Measurements from ENCODE around the gene NDFIP1.

The NDFIP1 gene

DNA sequence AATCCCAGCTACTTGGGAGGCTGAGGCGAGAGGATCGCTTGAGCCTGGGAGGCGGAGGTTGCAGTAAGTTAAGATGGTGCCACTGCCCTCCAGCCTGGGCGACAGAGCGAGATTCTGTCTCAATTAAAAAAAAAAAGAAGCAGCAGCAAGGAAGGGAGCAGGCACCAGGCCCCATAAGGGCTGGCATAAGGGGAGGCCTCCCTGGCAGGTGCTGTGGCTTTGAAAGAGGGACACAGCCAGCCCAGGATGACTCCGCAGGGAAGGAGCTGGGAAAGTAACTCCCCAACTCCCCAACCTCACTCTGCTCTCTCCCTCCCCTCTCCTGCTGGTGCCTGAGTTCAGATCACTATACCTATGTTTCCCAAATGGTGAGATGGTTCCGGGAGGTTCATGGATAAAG lies 70.1 kb downstream of the NDFIP1 start:
- H3K36me3 ChIP-seq (ENCODE audit: control insufficient read depth in 2 of 2, insufficient read depth in 1 of 2, low read length in 2 of 2), result no peaks in the 10 kb centered on the region
- ChIA-PET POLR2A (no interaction called here), CTCF (interaction anchor here (0.6 to 1.6 kb wide), 3 partner anchors 12 to 178 kb away, joined by 3 to 6 read pairs (median 3); no protein-coding TSS in a partner anchor)

DNA sequence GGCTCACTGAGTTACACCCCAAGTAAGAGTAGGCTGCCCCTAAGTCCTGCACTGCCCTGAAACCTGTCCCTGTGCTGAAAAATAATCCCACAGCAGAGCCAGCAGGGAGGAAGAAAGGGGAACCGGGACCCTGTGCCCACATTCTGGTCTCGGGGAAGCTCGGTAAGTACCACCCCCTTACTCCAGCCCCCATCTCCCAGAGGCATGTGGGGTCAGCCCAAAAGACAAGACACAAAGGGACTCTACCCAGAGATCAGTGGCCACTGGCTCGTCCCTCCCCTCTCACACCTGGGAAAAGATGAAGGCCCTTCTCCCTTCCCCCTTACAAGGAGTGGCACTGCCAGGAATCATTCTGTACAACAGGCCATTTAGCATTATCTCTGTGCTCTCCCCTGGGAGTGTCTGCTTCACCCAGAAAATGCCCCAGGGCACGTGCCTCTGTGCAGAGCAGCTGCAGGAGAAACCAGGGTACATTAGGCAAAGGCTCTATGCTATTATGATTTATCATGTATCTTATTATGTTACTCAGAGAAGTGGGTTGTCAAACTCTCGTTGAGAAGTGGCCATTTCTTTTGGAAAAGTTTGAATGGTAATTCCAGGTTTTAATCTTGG lies 71.3 kb downstream of the NDFIP1 start:
- ChIA-PET CTCF (no interaction called here), POLR2A (no interaction called here)
- H3K4me3 ChIP-seq (ENCODE audit: low read depth, low read length), result no peak overlapping the region
- H3K27ac ChIP-seq (ENCODE audit: extremely low read depth, low read depth, low read length), result no peak overlapping the region
- H3K4me1 ChIP-seq (ENCODE audit: control insufficient read depth, insufficient read depth, low read length), result no peaks in the 10 kb centered on the region
- no peaks in the 10 kb centered on the region for H3K9me3 ChIP-seq (ENCODE audit: control insufficient read depth, insufficient read depth, low read depth, low read length)
- no peaks in the 10 kb centered on the region for H3K36me3 ChIP-seq (ENCODE audit: control insufficient read depth in 2 of 2, insufficient read depth in 1 of 2, low read length in 2 of 2)
- TF ChIP-seq, protein P1, sequence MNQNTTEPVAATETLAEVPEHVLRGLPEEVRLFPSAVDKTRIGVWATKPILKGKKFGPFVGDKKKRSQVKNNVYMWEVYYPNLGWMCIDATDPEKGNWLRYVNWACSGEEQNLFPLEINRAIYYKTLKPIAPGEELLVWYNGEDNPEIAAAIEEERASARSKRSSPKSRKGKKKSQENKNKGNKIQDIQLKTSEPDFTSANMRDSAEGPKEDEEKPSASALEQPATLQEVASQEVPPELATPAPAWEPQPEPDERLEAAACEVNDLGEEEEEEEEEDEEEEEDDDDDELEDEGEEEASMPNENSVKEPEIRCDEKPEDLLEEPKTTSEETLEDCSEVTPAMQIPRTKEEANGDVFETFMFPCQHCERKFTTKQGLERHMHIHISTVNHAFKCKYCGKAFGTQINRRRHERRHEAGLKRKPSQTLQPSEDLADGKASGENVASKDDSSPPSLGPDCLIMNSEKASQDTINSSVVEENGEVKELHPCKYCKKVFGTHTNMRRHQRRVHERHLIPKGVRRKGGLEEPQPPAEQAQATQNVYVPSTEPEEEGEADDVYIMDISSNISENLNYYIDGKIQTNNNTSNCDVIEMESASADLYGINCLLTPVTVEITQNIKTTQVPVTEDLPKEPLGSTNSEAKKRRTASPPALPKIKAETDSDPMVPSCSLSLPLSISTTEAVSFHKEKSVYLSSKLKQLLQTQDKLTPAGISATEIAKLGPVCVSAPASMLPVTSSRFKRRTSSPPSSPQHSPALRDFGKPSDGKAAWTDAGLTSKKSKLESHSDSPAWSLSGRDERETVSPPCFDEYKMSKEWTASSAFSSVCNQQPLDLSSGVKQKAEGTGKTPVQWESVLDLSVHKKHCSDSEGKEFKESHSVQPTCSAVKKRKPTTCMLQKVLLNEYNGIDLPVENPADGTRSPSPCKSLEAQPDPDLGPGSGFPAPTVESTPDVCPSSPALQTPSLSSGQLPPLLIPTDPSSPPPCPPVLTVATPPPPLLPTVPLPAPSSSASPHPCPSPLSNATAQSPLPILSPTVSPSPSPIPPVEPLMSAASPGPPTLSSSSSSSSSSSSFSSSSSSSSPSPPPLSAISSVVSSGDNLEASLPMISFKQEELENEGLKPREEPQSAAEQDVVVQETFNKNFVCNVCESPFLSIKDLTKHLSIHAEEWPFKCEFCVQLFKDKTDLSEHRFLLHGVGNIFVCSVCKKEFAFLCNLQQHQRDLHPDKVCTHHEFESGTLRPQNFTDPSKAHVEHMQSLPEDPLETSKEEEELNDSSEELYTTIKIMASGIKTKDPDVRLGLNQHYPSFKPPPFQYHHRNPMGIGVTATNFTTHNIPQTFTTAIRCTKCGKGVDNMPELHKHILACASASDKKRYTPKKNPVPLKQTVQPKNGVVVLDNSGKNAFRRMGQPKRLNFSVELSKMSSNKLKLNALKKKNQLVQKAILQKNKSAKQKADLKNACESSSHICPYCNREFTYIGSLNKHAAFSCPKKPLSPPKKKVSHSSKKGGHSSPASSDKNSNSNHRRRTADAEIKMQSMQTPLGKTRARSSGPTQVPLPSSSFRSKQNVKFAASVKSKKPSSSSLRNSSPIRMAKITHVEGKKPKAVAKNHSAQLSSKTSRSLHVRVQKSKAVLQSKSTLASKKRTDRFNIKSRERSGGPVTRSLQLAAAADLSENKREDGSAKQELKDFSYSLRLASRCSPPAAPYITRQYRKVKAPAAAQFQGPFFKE (tag by site-specific recombination; IDR thresholded peaks at IDR 0.05; ENCODE audit: borderline replicate concordance), result no peak
- TF ChIP-seq YY2 (tag by site-specific recombination; IDR thresholded peaks at IDR 0.05) (no peak), KLF7 (tag by site-specific recombination; IDR thresholded peaks at IDR 0.05; ENCODE audit: borderline replicate concordance) (no peak), ZNF768 (tag by site-specific recombination; IDR thresholded peaks at IDR 0.05) (no peak), ZNF391 (tag by site-specific recombination; IDR thresholded peaks at IDR 0.05; ENCODE audit: borderline replicate concordance, low read depth) (no peak), GLIS2 (tag by site-specific recombination; IDR thresholded peaks at IDR 0.05) (no peak), ZNF600 (tag by site-specific recombination; IDR thresholded peaks at IDR 0.05) (no peak), SP7 (tag by site-specific recombination; IDR thresholded peaks at IDR 0.05) (no peak), ZNF521 (tag by site-specific recombination; IDR thresholded peaks at IDR 0.05) (no peak)
- TF ChIP-seq, protein P2, sequence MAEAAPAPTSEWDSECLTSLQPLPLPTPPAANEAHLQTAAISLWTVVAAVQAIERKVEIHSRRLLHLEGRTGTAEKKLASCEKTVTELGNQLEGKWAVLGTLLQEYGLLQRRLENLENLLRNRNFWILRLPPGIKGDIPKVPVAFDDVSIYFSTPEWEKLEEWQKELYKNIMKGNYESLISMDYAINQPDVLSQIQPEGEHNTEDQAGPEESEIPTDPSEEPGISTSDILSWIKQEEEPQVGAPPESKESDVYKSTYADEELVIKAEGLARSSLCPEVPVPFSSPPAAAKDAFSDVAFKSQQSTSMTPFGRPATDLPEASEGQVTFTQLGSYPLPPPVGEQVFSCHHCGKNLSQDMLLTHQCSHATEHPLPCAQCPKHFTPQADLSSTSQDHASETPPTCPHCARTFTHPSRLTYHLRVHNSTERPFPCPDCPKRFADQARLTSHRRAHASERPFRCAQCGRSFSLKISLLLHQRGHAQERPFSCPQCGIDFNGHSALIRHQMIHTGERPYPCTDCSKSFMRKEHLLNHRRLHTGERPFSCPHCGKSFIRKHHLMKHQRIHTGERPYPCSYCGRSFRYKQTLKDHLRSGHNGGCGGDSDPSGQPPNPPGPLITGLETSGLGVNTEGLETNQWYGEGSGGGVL (tag by site-specific recombination; IDR thresholded peaks at IDR 0.05), result no peak
- TF ChIP-seq, protein P3, sequence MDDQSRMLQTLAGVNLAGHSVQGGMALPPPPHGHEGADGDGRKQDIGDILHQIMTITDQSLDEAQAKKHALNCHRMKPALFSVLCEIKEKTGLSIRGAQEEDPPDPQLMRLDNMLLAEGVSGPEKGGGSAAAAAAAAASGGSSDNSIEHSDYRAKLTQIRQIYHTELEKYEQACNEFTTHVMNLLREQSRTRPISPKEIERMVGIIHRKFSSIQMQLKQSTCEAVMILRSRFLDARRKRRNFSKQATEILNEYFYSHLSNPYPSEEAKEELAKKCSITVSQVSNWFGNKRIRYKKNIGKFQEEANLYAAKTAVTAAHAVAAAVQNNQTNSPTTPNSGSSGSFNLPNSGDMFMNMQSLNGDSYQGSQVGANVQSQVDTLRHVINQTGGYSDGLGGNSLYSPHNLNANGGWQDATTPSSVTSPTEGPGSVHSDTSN (CRISPR knock-in tag; IDR thresholded peaks at IDR 0.05), result no peak

More for the DNA sequence above, 70.1 kb downstream of the NDFIP1 start:
- H3K4me3 ChIP-seq (ENCODE audit: low read depth, low read length), result no peak overlapping the region
- TF ChIP-seq, protein P4, sequence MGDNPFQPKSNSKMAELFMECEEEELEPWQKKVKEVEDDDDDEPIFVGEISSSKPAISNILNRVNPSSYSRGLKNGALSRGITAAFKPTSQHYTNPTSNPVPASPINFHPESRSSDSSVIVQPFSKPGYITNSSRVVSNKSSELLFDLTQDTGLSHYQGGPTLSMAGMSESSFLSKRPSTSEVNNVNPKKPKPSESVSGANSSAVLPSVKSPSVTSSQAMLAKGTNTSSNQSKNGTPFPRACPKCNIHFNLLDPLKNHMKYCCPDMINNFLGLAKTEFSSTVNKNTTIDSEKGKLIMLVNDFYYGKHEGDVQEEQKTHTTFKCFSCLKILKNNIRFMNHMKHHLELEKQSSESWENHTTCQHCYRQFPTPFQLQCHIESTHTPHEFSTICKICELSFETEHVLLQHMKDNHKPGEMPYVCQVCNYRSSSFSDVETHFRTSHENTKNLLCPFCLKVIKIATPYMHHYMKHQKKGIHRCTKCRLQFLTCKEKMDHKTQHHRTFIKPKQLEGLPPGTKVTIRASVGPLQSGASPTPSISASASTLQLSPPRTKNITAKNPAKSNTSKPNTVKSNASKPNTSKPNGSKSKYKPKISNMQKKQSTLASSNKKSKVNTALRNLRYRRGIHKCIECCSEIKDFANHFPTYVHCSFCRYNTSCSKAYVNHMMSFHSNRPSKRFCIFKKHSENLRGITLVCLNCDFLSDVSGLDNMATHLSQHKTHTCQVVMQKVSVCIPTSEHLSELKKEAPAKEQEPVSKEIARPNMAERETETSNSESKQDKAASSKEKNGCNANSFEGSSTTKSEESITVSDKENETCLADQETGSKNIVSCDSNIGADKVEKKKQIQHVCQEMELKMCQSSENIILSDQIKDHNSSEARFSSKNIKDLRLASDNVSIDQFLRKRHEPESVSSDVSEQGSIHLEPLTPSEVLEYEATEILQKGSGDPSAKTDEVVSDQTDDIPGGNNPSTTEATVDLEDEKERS (tag by site-specific recombination; IDR thresholded peaks at IDR 0.05), result no peak
- TF ChIP-seq YY1 (tag by site-specific recombination; IDR thresholded peaks at IDR 0.05), result no peak
- no peak for TF ChIP-seq ZNF707 (tag by site-specific recombination; IDR thresholded peaks at IDR 0.05)
- TF ChIP-seq ZNF138 (tag by site-specific recombination; IDR thresholded peaks at IDR 0.05; ENCODE audit: borderline replicate concordance), result no peak
- TF ChIP-seq SCRT1 (tag by site-specific recombination; IDR thresholded peaks at IDR 0.05; ENCODE audit: borderline replicate concordance), result no peak
- TF ChIP-seq, protein P5, sequence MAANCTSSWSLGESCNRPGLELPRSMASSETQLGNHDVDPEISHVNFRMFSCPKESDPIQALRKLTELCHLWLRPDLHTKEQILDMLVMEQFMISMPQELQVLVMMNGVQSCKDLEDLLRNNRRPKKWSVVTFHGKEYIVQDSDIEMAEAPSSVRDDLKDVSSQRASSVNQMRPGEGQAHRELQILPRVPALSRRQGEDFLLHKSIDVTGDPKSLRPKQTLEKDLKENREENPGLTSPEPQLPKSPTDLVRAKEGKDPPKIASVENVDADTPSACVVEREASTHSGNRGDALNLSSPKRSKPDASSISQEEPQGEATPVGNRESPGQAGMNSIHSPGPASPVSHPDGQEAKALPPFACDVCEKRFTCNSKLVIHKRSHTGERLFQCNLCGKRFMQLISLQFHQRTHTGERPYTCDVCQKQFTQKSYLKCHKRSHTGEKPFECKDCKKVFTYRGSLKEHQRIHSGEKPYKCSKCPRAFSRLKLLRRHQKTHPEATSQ (tag by site-specific recombination; IDR thresholded peaks at IDR 0.05), result no peak
- TF ChIP-seq HOXA7 (CRISPR knock-in tag; IDR thresholded peaks at IDR 0.05; ENCODE audit: borderline replicate concordance), result no peak
- TF ChIP-seq ZNF274 (IDR thresholded peaks at IDR 0.05; ENCODE audit: low read length), result no peak
- no peak for TF ChIP-seq ZNF274 (tag by site-specific recombination; IDR thresholded peaks at IDR 0.05; ENCODE audit: borderline replicate concordance)
- TF ChIP-seq, protein P6, sequence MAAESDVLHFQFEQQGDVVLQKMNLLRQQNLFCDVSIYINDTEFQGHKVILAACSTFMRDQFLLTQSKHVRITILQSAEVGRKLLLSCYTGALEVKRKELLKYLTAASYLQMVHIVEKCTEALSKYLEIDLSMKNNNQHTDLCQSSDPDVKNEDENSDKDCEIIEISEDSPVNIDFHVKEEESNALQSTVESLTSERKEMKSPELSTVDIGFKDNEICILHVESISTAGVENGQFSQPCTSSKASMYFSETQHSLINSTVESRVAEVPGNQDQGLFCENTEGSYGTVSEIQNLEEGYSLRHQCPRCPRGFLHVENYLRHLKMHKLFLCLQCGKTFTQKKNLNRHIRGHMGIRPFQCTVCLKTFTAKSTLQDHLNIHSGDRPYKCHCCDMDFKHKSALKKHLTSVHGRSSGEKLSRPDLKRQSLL (tag by site-specific recombination; IDR thresholded peaks at IDR 0.05), result no peak
- H3K27ac ChIP-seq (ENCODE audit: extremely low read depth, low read depth, low read length), result no peak overlapping the region
- H3K4me1 ChIP-seq (ENCODE audit: control insufficient read depth, insufficient read depth, low read length), result no peaks in the 10 kb centered on the region
- no peaks in the 10 kb centered on the region for H3K9me3 ChIP-seq (ENCODE audit: control insufficient read depth, insufficient read depth, low read depth, low read length)

Data from HEK293 (cell line).